SIG-M5 treated with dmso at 0.1 percent for 504 hours (cell line): ENCODE results near the gene OR8B4.
A peak's percentile ranks its signal among the peaks of the same experiment; 100 is the strongest.
"Not testable (repeated sequence)": the region's sequence is repeated elsewhere in the genome, so short reads cannot be mapped to it uniquely, and the experiment has no call there.

ENCODE experiments used
- DNase-seq: peaks from one replicate; lab custom pipeline; 2025; ENCODE audit not compliant: unreplicated experiment; lab: John Stamatoyannopoulos, UW

The OR8B4 gene

GRCh38 chr11:124409906-124410305 is 14.8 kb downstream of the OR8B4 start:
- no peak for DNase-seq

- no peak for DNase-seq
These were observed 19.1 kb downstream of the OR8B4 start for GRCh38 chr11:124405581-124405980.

GRCh38 chr11:124403186-124403585 is 21.5 kb downstream of the OR8B4 start:
- DNase-seq = not testable (repeated sequence)

DNA sequence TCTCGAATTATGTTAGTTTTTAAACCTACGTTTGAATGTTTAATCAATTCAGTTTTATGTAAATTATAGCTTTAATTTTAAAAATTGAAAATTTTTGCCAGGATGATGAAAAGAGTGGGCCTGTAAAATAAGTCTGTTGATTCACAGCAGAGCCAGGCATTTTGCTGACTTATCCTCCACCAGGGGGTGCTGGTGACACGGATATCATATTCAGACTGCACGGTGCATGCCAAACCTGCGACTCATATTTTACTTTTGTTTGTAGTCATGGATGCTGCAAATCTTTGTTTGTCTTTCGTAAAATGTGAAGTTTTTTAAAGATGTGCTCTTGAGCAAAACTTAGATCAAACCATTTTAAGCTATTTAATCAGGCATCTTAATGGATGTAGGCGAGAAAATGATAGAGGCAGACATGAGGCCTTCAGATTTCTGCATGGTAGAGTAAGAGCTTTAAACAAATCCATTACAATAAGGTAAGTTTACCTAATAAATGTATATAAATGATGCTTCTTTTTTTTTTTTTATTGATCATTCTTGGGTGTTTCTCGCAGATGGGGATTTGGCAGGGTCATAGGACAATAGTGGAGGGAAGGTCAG is 22.2 kb downstream of the OR8B4 start:
- DNase-seq = peak; percentile 56

- no peak for DNase-seq
These were observed 25.7 kb downstream of the OR8B4 start, which contains the start of gene OR8B3 for GRCh38 chr11:124398924-124399323. TSS of gene OR8B3 (minus strand) at chr11:124399024. CDS start at chr11:124397351, 1,673 bp downstream.

DNA sequence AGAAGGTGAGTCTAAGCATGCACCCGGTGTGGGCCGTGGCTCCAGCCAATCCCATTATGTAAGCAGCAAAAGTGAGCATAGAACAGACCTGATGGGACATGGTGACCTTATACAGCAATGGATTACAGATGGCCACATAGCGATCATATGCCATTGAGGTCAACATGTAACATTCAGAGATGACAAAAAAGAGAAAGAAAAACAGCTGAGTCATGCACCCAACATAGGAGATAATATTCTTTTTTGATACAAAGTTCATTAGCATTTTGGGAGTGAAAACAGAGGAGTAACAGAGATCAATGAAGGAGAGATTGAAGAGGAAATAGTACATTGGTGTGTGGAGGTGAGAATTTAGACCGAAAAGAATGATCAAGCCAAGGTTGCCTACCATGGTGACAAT is 27.8 kb downstream of the OR8B4 start:
- not testable (repeated sequence) for DNase-seq

GRCh38 chr11:124394408-124394807 is 30.3 kb downstream of the OR8B4 start:
- no peak for DNase-seq

DNA sequence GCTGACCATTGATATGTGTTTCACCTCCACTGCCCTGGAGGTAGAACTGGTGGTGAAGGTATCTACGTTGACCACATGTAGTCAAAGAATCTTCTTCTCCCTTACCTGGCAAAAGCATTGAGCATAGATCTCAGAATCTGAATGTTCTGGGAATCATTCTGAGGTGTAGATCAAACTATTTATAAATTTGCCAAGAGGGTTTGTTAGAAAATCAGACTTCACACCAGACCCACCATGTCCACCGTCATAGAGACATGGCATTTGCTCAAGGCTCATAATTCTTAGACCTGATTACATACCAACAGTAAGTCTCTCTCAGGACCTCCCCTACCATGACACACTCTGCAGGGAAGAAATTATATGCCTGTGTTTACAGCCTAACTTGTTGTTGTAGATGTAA is 40.3 kb downstream of the OR8B4 start, which contains the start of gene OR8B2:
Gene OR8B2 (minus strand): TSS at position 101 of the 400 bp plus-strand sequence. CDS start 1,156 bp downstream, outside the sequence.
- no peak for DNase-seq

DNA sequence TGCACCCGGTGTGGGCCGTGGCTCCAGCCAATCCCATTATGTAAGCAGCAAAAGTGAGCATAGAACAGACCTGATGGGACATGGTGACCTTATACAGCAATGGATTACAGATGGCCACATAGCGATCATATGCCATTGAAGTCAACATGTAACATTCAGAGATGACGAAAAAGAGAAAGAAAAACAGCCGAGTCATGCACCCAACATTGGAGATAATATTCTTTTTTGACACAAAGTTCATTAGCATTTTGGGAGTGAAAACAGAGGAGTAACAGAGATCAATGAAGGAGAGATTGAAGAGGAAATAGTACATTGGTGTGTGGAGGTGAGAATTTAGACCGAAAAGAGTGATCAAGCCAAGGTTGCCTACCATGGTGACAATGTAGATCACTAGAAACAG is 41.8 kb downstream of the OR8B4 start:
- not testable (repeated sequence) for DNase-seq

GRCh38 chr11:124380585-124380984 is 44.1 kb downstream of the OR8B4 start:
- no peak for DNase-seq

DNA sequence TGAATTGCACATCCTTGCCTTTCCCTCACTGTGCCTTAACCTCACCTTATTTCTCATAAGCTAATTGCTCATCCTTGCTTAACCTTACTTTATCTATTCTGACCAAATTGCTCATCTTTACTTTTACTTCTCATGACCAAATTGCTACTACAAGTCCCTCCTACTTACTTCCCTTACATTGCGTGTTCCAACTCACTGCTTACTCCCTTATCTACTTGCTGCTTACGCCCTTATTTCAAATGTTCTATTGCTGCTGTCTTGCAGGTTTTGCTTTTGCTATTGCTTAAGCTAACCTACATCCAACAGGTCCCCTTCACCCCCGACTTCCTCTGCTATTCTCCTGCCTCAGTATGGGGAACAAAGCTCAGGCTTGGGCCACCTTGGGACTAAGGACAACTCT is 48.4 kb downstream of the OR8B4 start:
- DNase-seq = no peak
